Fibroblast of skin of left biceps (primary cell): ENCODE measurements around the gene CD48.

Experiments used
- DNase-seq, 2 experiments: peaks; one replicate each; pipeline ENCODE4 v3.0.0-alpha.2; 2013; ENCODE audit warnings: low read depth in 2 of 2

The CD48 gene, protein sequence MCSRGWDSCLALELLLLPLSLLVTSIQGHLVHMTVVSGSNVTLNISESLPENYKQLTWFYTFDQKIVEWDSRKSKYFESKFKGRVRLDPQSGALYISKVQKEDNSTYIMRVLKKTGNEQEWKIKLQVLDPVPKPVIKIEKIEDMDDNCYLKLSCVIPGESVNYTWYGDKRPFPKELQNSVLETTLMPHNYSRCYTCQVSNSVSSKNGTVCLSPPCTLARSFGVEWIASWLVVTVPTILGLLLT

DNA sequence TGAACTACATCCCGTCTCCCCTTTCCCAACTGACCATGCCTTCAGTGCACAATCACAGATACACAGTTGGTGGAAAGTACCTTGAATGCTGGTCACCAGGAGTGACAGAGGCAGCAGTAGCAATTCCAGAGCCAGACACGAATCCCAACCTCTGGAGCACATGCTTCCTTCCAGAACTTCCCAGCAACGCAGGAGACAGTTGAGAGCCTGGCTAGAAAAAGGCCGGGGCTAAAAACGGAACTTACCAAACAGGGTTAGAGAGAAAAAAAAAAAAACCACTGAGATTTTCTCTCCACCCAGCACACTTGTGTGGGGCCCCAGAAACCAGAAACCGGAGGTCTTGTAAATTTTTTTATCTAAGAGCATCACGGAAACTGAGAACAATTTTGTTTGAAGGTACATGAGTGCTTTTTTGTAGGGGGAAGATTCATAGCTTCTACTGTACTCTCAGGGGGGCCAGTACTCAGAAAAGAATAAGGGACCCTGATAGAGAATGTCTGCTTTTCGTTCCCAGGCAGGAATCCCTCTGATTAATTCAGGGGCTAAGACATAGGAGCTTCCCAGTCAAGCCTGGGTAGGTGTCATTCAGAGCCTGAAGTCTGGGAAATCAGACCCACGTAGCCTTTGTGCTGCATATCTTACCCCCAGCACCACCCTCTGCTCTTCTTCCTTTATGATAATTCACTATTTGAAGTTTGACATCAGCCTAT, at the start of gene CD48:
Gene CD48, minus strand, starts transcription at position 221 of the 710 bp plus-strand sequence. Its CDS starts 59 bp downstream, at position 162.
- DNase-seq, result no peak

DNA sequence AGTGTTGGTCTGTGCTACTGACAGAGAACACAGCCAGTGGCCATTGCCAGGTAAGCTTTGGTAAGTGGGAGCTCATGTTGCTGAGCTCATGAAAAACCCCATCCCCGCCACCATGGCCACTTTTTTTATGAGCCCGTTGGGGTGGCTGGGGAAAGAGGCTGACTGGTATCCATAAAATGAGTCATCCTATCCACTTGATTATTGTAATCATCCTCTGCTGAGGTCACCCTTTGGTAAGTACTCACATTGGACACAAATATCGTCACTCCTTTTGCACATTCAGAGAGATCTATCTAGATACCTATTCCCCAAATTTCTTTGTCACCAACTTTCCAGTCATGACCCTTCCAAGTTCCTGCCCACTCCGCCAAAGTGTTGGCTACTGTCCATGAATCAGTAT, 49.4 kb upstream of the CD48 start:
- DNase-seq, result no peak

DNA sequence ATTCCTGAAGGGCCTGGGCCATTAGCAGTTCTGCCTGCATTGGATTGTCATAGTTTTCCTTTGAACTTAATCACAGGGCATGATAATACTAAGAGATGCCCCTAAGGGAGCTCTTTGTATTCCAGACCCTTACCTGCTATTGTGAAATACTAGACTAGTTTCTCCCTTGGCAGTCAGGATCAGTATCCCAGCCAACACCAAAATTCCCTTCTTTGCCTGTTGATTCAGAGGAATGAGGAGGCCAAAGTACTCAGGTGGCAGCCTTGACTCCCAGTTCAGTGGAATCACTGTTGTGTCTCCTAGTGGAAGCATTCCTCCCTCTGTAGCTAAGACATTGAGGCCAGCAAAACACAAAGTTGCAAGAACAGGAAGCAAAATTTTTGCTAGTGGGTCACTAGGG, 48.1 kb upstream of the CD48 start:
- no peak for DNase-seq

DNA sequence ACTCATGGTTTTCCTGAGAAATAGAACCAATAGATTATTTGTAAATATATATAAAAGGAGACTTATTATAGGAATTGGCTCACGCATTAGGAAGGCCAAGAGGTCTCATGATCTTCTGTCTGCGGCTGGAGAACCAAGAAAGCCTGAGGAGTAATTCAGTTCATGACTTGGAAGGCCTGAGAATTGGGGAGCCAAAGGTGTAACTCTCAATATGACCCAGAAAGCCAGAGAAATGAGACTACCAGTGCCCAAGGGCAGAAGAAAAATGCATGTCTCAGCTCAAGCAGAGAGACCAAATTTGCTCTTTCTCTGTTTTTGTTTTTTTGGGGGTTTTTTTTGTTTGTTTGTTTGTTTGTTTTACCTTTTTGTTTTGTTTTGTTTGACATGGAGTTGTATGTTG, 46.9 kb upstream of the CD48 start:
- DNase-seq, result no peak

DNA sequence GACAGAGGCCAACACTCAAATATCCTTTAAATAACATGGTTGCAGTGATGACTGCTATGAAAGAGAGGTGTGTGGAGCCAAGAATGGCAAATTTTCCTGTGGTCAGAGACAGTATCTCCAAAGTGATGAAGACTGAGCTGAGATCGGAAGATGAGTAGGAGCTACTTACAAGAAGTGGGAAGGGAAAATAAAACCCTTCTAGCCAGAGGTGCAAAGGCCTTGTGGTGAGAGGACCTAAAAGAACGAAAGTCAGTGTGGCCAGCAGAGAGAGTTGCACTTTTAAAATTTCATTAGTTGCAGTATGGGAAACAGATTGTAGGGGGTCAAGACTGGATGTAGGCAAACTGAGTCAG, 45.2 kb upstream of the CD48 start:
- DNase-seq, result no peak

DNA sequence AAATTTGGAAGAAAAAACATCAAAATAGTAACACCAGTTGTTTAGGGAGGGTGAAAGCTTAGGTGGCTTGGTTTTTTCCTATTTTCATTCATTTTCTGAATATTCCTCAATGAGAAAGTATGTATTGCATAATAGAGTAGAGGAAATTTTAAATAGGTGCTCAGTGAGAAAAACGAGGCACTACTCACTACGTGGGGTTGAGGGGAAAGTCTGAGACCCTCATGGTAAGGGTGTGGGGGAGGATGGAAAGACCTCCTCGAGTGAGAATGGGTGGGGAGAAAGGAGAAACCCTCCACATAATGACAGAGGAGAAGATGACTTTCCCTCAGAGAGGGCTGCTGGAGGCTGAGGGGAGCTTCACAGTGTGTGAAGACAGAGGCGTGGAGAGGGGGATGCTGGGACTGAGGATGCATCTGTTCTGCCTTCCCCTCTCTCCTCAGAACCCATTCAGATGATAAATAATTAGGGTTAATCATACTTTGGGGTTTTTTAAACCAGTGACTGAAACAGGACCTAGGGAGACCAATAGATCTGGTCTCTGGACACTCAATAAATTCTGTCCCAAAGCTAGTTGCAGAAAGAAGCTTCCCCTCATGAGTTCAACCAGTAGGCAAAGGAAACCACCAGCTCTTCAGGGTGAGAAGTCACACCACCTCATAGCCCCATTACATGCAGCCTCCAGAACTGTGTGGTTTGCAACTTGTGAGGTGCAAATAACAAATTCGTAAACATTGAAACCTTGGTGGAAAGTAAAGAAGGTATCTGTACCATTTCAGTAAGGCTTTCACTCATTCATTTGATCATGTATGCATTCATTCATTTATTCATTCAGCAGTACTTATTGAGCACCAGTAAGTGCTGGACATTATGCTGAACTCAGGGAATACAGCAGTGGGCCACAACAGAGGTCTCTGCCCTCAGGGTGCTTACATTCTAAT, 44.6 kb upstream of the CD48 start:
- no peak for DNase-seq

DNA sequence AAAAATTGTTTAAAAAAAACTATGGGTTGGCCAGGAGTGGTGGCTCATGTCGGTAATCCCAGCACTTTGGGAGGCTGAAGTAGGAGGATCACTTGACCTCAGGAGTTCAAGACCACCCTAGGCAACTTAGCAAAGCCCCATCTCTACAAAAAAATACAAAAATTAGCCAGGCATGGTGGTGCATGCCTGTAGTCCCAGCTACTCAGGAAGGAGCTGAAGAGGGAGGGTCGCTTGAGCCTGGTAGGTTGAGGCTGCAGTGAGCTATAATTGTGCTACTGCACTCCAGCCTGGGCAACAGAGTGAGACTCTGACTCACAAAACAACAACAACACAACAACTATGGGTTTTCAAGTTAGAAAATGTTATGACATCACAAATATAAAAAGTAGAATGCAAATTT, 43.8 kb upstream of the CD48 start:
- no peak for DNase-seq

DNA sequence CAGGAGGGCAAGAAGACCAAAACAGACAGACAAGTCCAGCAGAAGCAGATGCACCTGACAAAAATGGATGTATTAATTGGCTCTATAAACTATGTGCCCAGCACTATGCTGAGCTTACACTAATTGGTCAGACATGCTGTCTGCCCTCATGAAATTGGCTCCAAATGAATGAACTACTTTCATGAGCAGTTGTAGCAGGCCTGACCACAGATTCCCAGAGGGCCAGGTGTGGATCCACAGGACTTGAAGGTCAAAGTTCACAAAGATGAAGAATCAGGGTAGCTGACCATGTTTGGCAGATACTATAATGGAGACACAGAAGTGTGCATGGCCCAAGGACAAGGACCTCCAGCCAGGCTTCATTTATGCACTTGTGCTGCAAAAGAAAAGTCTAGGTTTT, 42.0 kb upstream of the CD48 start:
- no peak for DNase-seq

DNA sequence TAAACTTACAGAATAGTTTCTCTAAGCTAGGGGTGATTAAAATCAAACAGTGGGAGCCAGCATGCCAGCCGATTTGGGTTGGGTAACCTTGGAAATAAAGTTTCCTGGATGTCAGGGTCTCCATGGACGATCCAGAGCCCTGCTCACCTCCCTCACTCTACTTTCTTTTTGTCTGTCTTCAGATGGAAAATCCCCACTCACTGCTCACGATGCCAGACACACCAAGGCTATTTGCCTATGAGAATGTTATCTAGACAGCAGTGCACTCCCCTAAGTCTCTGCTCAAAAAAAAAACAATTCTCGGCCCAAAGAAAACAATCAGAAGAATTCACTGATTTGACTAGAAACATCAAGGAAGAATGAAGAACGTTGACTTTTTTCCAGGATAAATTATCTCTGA, 41.3 kb upstream of the CD48 start:
- no peak for DNase-seq

DNA sequence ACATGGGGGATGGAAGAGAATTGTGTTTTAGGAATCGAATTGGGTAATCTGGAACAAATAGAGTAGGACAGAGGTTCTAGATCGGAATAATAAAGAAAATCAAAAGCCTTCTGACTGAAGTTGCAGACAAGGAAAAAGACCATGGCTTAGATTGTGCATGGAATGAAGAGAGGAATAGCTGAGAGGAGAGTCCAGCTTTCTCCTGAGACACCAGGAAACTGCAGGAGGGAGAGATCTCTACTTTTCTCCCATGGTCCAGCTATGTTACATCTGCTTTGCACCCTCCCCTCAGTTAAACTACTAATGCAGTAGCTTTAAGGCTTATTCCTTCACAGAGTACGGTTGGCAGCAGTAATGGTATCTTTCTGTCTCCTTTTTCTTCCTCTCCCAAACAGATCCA, 40.8 kb upstream of the CD48 start:
- DNase-seq, result no peak

DNA sequence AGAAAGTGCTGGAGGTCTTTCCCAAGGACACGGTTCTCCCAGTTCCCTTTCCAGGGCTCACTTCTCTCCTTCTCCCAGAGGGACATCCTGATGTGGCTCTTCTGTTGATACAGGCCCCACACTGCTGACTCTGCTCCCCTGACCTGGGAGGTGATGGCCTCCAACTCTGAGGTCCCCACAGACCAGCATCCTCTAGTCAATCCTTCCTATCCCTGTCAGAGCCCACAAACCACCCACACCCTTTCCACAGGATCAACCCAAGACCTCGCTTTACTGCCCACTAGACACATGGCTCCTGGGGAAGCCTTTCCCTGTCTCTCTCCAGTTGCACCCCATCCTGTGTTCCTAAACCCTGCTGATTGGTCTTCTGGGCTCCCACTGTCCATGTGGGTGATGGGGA, 39.0 kb upstream of the CD48 start:
- DNase-seq, result no peak

DNA sequence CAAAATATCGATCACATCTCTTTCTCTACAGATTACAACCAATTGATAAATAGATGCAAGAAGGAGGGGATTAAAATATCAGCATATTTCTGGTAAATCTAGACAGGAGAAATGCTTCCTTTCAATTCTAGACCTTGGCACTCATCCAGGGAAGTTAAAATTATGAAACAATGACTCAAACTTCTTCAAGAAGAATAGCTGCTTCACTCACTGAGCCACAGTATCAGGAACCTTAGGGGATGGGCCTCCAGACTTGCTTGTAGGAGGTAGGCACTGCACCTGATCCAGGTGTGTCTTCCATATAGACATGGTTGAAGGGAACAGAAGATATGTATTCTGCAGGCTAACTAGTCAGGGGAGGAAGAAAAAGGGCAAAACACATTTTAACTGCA, 37.3 kb upstream of the CD48 start:
- no peak for DNase-seq

DNA sequence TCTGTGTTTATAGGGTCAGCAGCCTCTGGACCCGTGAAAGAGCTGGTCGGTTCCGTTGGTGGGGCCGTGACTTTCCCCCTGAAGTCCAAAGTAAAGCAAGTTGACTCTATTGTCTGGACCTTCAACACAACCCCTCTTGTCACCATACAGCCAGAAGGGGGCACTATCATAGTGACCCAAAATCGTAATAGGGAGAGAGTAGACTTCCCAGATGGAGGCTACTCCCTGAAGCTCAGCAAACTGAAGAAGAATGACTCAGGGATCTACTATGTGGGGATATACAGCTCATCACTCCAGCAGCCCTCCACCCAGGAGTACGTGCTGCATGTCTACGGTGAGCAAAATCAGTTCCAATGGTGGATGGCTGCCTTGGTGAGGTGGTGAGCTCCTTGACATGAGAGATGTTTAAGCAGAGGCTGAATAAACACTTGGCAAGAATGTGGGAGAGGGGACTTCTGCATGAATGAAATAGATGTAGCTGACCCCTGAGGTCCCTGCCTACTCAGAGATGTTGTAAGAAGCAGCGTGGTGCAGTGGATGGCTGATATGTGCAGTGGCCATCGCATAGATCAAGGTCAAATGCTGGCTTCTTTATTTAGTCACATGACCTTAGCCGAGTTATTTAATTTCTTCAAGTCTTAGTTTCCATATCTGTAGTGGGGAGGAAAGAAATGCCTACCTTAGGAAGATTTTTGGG, 36.7 kb upstream of the CD48 start:
- DNase-seq, result no peak

DNA sequence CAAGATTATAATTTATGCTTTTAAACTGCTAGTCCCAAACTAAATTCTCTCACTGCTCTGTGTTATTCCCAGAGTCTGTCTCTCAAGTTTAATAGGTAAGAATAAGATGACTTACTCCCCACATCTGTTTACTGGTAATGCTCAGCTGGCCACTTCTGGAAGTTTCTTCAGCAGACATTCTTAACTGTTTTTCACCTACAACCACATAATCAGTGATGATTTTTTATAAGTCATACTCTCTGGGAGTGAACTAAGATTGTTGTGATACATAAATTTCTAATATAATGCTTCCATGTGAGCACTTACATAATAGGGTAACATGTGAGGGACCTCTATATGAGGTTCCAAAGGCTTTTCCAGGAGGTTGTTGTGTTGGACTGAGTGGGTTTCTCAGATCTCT, 36.1 kb upstream of the CD48 start:
- no peak for DNase-seq

DNA sequence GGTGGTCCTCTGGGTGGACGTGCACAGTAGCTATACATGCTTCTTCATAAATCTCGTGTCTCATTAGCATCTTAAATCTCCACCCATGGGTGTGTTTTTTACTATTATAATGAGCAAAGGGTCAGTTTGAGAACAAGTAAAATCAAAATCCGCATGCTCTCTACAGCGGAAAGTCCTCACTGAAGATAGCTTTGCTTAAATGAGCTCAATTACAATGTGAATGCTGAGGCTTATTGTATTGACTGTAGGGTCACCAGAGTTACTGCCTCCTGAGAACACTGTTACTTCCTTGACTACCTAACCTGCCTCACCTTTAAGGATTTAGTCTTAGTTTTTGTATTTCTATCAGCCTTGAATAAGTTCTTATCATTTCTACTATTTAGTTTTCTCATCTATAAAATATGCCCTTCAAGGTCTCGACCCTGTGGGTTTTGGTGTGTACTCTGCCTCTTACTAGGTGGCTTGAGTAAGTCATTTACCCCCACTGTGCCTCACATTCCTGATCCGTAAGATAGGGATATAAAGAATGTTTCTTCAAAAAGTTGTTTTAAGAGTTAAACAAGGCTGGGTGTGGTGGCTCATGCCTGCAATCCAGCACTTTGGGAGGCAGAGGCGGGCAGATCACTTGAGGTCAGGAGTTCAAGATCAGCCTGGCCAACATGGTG, 35.3 kb upstream of the CD48 start:
- DNase-seq, result no peak

DNA sequence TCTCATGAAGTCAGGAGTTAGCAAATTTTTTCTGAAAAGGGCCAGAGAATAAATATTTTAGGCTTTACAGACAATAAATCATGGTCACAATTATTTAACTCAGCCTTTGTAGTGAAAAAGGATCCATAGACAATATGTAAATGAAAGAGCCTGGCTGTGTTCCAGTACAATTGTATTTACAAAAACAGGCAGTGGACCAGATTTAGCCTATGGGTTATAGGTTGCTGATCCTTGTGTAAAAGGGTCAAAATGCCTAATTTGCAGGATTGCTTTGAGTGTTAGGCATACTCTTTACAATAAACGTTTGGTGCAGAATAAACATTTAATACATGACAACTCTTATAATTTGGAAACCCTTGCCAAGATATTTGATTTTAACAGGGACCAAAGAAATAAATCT, 33.9 kb upstream of the CD48 start:
- DNase-seq, result no peak

DNA sequence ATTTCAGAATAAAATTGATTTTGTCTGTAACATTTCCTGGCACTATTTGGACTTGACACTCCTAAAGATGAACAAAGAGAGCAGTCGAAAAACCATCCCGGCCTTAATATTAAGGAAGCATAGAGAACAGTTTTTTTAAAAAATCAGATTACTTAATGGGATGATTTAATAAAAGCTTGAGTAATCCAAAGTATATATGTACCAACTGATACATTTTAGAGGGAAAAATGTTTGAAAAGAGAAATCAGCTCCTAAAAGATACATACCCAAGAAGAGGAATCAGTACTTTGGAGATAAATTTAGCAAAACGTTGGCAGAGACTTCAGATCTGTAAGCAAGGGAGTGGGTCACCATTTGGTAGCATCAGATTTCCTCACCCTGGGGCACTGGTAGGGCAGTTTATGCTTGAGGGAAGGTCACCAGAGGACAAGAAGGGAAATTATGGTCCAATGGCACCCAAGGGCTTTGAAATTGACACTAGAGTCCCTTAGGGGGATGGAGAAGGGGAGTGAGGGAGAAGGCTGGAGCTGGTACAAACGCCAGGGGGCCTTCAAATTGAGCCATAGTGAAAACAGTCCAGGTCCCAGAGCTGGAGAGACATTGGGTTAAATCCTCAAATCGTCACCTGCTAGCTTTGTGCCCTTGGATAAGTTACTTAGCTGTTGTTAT, 33.4 kb upstream of the CD48 start:
- DNase-seq, result no peak

DNA sequence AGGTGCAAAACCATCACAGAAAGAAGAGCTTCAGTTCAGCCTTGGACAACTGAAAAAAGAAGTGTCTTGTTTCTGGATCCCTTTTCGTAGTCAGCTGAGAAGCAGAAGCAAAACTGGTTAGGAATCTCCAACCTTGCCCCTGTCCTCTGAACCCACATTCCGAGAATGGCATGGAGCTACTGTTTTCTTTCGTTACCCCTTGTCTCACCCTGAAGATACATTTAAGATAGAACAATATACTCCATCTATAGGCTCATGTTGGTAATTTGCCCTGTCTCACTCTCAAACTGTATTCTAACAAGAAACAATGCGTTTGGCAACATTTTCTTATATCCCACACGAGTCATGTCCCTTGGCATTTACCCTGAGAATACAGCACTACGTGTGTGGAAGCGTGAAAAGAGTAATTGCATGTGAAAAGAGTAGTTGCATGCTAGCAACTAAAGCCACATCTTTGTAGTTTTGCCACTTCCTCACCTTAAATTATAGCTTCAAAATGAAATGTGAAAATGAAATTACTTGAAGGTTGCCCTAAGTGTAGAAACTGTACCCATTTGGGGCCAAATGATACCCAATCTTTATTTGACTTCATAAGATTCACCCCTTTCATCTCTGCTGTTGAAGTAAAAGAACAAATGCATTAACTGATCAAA, 32.7 kb upstream of the CD48 start:
- DNase-seq, result no peak

DNA sequence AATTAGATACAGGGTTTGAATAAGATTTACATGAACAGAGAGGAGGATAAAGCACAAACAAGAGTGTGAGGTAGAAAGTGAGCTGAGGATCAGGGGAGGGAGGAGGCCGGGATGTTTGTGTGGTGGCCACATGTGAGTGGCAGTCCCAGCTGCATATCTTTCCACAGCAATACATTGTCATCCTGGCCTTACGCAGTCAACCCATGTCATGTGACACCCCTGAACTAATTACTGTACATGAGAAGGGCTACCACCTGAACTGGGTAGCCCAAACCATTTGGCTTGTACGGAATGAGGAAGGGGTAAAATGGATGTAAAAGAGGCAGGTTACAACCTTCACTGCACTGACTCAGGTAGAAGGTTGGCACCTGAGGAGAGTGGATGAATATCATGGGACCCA, 31.6 kb upstream of the CD48 start:
- no peak for DNase-seq

DNA sequence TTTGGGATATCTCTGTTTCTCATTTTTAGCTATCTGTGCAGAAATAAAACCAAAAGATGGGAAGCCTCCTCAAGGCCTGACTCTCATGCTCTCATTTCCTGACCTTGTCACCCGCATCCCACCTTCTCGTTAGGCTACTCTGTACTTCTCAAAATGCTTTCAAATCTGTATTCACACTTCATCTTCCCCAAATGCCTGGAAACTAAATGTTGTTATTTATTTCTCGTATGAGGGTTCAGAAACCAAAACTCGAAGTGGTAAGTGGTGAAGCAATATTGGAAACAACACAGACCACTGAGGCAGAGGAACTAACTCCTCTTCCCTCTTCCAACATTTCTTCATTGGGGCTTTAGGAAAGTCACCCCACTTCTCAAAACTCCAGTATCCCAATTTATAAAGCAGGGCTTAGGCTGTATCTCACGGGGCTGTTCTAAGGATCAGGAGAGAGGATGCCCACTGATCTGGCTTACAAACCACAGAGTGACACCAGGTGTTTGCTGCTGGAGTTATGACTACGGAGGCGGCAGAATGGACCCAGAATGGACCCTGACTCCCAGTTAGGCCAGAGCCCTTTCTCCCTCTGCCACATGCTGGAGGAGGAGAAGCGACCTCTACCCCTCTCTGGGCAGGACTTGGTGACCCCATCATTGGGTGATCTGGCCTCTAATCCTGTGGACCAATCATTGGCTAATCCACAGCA, 31.0 kb upstream of the CD48 start:
- DNase-seq, result no peak
